SKM-1 (cell line): Measurements from ENCODE around the gene IL3.

Experiments used
- DNase-seq: peaks from one replicate; lab custom pipeline; 2025; ENCODE audit not compliant: unreplicated experiment; lab: John Stamatoyannopoulos, UW

IL3 gene

DNA sequence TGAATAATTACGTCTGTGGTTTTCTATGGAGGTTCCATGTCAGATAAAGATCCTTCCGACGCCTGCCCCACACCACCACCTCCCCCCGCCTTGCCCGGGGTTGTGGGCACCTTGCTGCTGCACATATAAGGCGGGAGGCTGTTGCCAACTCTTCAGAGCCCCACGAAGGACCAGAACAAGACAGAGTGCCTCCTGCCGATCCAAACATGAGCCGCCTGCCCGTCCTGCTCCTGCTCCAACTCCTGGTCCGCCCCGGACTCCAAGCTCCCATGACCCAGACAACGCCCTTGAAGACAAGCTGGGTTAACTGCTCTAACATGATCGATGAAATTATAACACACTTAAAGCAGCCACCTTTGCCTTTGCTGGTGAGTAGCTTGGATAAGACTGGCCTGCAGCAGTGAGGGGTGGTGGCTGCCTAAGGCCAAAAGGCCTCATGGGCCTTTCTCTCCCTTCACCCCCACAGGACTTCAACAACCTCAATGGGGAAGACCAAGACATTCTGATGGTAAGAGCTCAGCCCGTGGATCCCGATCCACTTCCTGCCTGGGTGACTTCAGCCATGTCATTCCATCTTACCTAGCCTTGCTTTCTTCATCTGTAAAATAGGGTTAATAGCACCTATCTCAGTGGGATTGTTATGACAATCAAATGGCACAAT lies at the start of gene IL3:
TSS of gene IL3 (plus strand) at position 155 of the 661 bp plus-strand sequence. CDS start at position 207, 52 bp downstream.
- DNase-seq: no peak

- no peak for DNase-seq
Observed at GRCh38 chr5:132010989-132011621, 49.4 kb upstream of the IL3 start.

DNA sequence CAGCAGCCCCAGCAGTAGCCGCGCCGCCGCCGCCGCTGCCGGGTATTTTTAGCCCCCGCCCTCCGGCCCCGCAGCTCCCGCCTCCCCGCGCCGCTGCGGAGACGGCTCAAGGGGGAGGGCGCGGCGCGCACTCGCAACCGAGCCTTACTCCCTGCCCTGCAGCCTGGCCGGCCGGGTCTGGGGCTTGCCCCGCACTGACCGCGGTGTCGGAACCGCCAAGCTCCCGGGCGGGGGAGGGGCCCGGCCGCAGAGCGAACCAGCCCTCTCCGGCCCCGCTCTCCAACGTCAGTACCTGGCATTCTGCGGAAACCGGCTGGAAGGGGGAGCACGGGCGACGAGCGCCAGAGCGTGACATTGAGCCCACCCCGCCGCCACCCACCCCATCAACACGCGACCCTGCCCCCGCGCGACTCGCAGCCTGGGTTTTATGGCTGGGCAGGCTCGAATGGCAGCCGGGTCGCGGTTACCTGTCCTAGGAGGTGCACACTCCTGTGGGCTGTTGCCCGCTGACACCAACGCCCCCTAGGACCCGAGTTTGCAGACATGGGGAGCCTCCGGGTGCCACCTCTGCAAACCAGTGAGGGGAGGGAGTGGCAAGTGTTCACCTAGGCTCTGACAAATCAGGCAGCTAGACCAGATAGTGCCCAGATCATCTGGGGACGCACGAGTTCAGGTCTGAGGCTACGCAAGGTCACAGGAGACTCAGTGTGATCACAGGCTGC lies 48.7 kb upstream of the IL3 start, which contains the start of gene ACSL6:
TSS of gene ACSL6 (minus strand) at position 37 of the 722 bp plus-strand sequence. CDS start 105 bp downstream, outside the sequence.
- DNase-seq: no peak

DNA sequence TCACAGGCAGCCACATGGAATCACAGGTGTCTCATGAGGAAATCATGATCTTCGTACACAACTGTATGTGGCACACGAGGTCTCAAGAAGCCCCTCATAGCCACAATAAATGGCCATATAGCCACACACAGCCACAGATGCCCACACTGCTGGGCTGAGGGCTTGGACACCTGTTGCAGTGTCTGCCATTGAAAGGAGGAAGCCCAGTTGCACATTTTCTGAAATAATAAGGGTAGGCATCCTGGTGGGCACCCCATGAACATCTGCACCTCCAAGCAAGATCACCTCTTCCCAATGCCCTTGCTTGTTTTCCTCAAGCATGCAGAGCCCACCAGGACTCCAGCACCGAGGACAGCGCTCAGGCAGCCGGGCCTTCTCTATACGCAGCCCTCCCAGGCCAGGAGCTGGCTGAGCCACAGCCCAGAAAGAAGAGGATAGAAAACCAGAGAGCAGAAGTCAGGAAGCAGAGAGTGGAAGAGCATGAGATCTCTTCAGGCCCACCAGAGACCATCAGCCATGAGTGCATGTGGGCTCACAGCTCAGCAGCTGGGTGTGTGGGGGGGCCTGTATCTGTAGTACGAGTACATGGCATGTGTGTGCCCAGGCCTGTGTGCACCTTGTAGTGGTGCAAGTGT lies 48.0 kb upstream of the IL3 start:
- no peak for DNase-seq

DNA sequence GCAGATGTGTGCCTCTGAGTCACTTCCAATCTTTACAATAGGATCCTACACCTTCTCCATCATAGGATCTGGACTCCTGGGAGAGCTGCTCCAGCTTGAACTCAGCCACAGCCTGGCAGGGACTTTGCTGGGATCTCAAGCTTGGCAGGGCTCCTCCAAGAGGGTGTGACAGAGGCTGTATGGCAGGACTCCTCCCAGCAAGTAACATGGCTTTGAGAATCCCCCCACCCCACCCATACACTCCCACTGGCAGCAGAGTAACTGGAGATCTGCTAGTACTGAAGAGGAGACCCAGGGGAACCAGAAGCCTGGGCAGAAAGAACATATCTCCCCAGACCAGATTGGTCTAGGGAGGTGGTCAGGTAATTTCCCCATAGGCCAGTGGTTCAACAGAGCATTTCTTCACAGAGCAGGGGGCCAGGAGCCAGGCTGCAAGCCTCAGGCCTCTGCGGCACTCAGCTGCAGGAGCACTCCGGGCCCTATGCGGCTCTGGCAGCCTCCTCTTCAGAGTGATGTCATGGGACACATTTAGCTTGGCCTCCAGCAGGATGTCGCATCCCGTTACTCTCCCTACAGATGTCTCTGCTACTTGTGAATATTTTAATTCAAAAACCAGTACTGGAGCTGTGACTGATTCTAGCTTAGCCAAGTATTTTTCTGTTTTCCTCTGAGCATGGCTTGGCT lies 47.3 kb upstream of the IL3 start:
- no peak for DNase-seq

DNA sequence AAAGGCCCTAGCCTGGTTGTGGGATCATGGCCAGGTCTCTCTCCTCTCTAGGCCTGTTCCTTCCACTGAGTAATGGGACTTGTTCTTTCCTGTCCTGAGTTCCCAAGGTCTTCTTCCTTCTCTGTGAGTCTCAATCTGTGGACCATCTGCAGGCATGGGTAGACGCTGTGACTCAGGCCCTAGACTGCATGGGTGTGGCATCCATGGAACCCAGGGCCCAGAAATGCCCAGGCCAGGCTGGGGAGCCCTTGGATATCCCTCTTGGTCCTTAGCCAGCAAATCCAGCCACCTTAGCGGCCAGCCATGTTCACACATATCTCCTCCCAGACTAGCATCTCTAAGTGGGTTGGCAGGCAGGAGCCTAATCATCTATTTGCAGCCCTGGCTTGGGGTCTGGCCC lies 46.7 kb upstream of the IL3 start:
- no peak for DNase-seq

DNA sequence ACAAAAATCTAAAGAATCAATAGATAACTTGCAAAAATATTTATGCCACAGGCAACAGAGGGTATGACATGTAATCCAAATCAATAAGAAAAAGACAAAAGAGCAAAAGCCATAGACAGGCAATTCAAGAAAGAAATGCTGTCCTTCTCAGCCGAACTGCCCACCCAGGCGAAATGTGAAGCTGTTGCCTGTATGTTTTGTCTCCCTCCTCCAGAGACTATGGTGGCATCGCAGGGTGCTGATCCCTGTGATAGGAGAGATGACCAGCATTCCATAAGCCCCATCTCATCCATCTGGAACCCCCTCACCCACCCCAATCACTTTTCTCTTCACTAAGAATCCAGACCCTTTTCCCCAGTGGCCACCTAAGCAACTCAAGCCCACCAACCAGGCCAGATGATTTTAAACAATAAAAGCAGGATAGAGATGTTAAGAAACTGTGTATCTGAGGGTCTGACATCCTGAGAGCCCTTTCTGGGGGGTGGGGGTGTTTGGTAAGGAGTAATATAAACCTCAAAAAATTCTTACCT lies 43.7 kb upstream of the IL3 start:
- DNase-seq: no peak

DNA sequence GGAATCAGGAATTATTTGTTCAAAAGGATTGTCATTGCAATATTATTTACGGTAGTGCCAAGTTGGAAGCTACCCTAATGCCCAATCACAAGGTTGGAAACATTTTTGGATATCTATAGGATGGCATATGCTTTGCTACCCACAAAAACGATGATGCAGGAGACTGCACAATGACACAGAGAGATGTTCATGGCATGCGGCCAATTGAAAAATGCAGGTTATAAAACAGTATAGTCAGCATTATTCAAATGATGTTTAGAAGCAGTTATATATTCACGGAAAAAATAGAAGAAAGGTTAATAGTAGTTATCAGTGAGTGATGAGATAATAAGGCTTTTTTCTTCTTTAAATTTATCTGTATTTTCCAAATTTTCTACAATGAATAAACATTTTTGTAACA lies 43.1 kb upstream of the IL3 start:
- no peak for DNase-seq

DNA sequence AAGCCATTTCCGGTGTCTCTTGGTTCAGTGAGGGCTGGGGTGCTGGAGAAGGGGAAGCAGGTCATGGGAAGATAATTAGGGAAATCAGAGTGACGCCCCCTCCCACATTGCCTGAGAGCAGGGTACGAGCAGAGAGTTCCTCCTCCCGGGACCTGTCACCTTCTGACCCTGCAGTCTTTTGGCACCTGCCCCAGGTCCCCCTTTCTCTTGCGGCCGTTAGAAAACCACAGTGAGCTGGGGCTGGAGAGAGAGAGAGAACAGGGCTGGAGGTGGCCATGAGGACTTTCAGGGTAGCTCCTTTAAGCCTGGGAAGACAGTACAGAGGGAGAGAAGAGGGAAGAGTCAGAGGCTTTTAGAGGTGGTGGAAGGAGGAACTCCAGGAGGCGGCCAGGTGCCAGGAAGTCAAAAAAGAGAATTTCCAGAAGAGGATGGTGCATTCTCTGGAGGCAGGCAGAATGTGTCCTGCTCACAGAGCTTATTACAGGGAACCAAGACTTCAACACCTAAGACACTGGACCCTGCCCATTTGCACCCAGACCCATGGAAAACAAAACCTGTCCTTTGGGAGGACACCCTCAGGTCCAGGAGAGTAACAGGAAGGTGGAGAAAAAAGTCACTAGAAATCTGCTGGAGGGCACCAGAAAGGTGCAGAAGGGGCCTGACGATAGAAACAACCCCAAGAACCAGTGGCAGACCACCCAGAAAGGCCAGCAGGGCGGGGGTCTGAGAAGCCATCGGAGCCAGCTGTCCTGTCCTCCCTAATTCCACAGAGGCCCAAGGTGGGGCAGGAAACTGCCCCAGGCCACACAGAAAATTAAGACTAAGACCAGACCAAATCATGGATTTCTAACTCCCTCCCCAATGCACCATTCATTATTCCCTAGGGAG lies 42.5 kb upstream of the IL3 start:
- DNase-seq: no peak

GRCh38 chr5:132019337-132019736 lies 41.1 kb upstream of the IL3 start:
- no peak for DNase-seq

DNA sequence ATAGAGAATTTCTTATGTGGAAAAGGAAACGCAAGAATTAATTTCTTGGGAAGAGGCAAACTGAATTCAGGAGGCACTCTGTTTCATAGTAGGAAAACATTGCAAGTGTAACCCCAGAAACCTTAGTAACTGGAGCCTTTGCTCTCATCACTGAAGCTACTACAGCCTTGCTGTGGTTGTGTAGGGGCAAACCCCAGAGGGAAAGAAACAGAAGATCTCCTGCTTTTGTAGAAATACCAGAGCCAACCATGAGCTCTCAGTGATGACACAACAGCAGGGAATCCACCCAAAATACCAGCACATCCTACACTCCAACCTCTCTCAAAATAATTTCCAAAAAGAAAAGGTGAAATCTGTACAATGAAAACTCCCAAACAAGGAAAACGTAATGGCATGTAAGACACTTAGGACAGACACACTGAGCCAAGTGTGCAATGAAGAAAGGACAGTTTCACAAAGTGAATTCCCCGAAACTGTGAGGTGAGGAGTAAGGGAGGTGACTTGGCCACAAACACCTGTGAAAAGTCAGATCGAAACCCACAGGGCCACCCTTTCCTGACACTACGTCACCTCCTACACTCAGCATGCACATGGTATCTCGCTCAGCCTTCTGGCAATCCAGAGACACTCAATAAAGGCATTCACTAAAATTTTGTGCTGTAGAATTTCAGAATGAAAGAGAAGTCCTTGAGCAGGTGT lies 40.4 kb upstream of the IL3 start:
- no peak for DNase-seq

DNA sequence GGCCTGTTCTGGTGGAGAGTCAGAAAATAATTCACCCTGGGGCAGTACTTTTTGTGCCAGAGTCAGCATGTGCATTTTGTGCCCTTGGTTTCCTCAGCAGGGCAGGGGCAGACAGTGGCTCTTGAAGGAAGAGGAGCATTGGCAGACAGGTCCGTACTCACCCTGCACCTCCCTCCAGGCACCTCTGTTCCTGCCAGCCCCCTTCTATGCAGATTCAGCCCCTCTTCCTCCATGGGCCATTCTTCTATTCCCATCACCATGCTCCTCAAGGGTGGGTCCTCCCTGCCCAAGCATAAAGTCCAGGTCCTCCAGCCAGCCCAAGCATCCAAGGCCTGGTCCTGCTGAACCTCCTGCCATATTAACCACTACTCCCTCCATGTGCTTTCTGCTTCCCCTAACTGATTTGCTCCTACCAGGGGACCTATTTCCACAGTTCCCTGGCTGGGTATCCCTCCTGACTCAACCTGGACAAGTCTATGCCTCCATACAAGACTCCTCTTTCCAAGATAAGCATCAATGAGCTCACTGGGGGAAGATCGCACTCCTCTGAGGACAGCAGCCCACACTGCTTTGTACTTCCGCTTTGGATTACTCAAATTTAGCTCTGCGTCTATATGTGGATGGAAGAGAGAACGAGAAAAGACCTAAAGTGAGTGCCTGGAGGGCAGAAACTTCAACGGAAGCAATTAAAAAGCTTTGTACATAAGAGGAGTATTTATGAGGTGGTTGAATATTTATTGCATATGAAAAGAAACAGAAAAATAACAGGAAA lies 39.7 kb upstream of the IL3 start:
- no peak for DNase-seq

DNA sequence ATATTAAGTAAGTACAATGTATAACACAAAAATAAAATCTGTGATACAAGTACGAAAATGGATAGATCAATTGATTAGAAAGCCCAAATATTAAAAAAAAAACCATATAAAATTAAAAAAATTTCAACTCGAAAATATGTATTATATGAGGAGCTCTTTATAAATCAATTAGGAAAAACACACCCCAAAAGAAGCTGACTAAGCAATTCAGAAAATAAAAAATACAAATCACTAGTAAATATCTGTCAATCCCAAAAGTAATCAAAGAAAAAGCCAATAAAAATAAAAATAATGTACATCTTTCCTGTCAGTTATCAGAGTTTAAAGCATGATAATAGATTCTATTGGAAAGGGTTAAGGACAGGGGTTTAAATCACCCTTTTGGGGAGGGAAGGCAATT lies 38.8 kb upstream of the IL3 start:
- DNase-seq: no peak

GRCh38 chr5:132022737-132023136 lies 37.7 kb upstream of the IL3 start:
- DNase-seq: no peak

DNA sequence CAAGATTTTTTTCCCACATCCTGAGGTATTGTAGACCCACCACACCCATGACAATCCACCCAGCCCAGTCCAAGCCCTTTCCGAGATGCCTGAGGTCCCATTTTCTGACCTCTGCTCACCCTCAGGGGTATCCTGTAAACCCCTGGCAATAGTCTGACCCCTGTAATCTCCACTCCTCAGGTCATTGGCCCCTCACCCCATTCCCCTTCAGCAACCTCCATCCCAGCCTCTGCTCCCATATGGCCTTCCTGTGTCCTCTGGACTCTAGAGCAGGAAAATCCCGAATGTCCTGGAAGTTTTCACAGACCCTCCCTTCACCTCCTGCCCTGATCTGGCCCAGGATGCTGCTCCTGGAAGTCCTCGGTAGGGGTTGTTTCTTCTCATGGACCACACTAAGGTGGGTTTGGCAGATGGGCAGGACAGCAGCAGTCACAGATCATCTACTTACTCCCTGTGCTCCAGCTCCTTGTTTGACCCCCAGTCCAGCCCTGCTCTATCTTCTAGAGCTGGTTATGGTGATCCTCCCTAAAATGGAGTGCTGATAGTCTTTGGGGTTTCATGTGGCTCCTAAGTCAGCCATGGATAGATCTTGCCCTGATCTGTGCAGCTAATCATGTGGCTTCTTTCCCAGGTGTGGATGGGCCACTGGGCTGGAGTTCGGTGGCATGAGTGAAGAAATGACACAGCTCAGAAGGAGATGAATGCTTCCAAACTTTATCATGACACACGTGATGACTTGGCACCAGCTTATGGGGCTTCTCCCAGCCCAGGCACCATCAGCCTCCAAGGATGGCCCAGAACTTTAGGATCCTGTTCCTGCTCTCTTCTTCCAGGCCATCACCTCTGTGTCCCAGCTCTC lies 37.0 kb upstream of the IL3 start:
- no peak for DNase-seq

DNA sequence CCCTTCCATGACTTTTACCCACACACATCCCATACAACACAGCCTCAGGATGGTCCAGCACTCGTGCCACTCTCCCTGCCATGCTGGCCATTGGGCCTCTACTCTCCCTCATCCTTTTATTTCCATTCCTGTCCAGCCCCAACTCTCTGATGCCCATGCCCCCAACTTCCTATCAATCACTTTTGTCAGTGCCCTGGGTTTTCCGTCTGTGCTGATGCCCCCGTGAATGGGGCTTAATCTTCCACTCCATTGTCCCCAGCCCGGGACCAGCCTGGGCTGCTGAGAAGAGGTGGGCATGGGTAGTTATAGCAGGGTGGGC lies 36.4 kb upstream of the IL3 start:
- DNase-seq: no peak

GRCh38 chr5:132024789-132025402 lies 35.6 kb upstream of the IL3 start:
- no peak for DNase-seq
